Measurements from ENCODE around the gene LYST. TPM values are rescaled to one million over a fixed set of nuclear protein-coding genes. Genes with fewer than 3 reads are reported as not detected.

Gene LYST
- total and polyA plus RNA-seq, 2 donors (not counting 3 experiments of a cell fraction or from before 2014, with no cell fraction given) = 3.1 to 9.6 TPM

GRCh38 chr1:235783148-235783776 is 83.4 kb downstream of the LYST start:
- dilution Hi-C loops (cut with MboI; ENCODE audit: extremely low pct_ligation_motif_present, low sequenced_read_pairs) (no loop called here), intact Hi-C loops (cut with micrococcal nuclease) (loop anchor here (1.0 to 2.0 kb wide), 5 partner anchors 185 to 678 kb away; no protein-coding TSS in a partner anchor)
- POLR2A ChIA-PET = no interaction called here
- Histone ChIP-seq H3K4me2 (ENCODE audit: insufficient read depth, low read length) (no peak overlapping the region), H3K27me3 (ENCODE audit: control insufficient read depth in 2 of 2, insufficient read depth in 2 of 2, low read length in 2 of 2) (no peaks in the 10 kb centered on the region), H3K36me3 (ENCODE audit: control insufficient read depth in 2 of 2, extremely low read depth in 1 of 2, insufficient read depth in 2 of 2, low read length in 2 of 2) (no peaks in the 10 kb centered on the region), H3K9me1 (replicated peaks; ENCODE audit: control insufficient read depth, extremely low read depth, insufficient read depth, low read length) (no peaks in the 10 kb centered on the region), H3K9me3 (replicated peaks; ENCODE audit: control insufficient read depth, insufficient read depth, low read length) (no peaks in the 10 kb centered on the region), H3K9ac (replicated peaks; ENCODE audit: extremely low read depth, insufficient read depth, low read length) (no peak overlapping the region), H3K27ac (ENCODE audit: insufficient read depth, low read depth, low read length) (no peak overlapping the region), H3K4me3 (replicated peaks in 1 of 3; ENCODE audit: insufficient read depth in 1 of 3, low read depth in 1 of 3, low read length in 3 of 3) (no peak overlapping the region), H4K20me1 (replicated peaks; ENCODE audit: control insufficient read depth, extremely low read depth, insufficient read depth, low read length) (no peaks in the 10 kb centered on the region), H3K79me2 (ENCODE audit: control insufficient read depth, insufficient read depth, low read length) (no peaks in the 10 kb centered on the region), H3K4me1 (ENCODE audit: control insufficient read depth, extremely low read depth, insufficient read depth, low read length) (no peaks in the 10 kb centered on the region), H2AFZ (ENCODE audit: low read depth, low read length) (no peak overlapping the region)
- BruUV-seq (replicated peaks) = no TSS peak
- CTCF ChIA-PET = interaction anchor here (0.6 to 5.6 kb wide), 31 partner anchors 10 to 690 kb away, joined by 3 to 81 read pairs (median 6); partner anchors contain the start of gene B3GALNT2
- TF ChIP-seq, protein P1, sequence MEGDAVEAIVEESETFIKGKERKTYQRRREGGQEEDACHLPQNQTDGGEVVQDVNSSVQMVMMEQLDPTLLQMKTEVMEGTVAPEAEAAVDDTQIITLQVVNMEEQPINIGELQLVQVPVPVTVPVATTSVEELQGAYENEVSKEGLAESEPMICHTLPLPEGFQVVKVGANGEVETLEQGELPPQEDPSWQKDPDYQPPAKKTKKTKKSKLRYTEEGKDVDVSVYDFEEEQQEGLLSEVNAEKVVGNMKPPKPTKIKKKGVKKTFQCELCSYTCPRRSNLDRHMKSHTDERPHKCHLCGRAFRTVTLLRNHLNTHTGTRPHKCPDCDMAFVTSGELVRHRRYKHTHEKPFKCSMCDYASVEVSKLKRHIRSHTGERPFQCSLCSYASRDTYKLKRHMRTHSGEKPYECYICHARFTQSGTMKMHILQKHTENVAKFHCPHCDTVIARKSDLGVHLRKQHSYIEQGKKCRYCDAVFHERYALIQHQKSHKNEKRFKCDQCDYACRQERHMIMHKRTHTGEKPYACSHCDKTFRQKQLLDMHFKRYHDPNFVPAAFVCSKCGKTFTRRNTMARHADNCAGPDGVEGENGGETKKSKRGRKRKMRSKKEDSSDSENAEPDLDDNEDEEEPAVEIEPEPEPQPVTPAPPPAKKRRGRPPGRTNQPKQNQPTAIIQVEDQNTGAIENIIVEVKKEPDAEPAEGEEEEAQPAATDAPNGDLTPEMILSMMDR (IDR thresholded peaks at IDR 0.05; ENCODE audit: extremely low read depth in 1 of 2, insufficient read depth in 1 of 2, low read depth in 1 of 2, low read length in 2 of 2) = peak in 1 of 2 donors; percentile 13
- no peak for TF ChIP-seq EZH2 (IDR thresholded peaks at IDR 0.05; ENCODE audit: borderline replicate concordance, low read depth, low read length, severe bottlenecking)
- DNase-seq (ENCODE audit: low read depth, low spot score) (peak; percentile 52), FAIRE-seq (no peak)

DNA sequence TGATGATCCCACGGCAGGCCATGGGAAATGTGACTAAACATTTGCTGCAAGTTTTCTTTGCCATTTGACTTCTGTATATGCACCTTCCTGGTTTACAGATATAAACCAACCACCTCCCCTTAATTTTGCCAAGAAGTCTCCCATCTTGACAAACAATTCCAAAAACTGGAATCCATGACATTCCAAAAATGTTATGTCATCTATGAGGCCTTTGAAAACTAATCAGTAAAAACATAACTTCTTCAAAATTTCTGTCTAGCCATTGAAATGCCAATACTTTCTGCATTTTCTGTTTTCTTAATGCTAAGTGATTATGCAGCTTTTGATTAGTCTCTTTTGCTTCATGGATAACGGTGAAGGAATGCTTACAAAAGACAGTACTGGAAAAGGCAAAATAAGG is 84.1 kb downstream of the LYST start:
- Histone ChIP-seq H3K27me3 (ENCODE audit: control insufficient read depth in 2 of 2, insufficient read depth in 2 of 2, low read length in 2 of 2) (no peaks in the 10 kb centered on the region), H4K20me1 (replicated peaks; ENCODE audit: control insufficient read depth, extremely low read depth, insufficient read depth, low read length) (no peaks in the 10 kb centered on the region), H3K4me1 (ENCODE audit: control insufficient read depth, extremely low read depth, insufficient read depth, low read length) (no peaks in the 10 kb centered on the region), H3K4me2 (ENCODE audit: insufficient read depth, low read length) (no peak overlapping the region), H3K36me3 (ENCODE audit: control insufficient read depth in 2 of 2, extremely low read depth in 1 of 2, insufficient read depth in 2 of 2, low read length in 2 of 2) (no peaks in the 10 kb centered on the region), H3K79me2 (ENCODE audit: control insufficient read depth, insufficient read depth, low read length) (no peaks in the 10 kb centered on the region), H3K4me3 (replicated peaks in 1 of 3; ENCODE audit: insufficient read depth in 1 of 3, low read depth in 1 of 3, low read length in 3 of 3) (no peak overlapping the region), H2AFZ (ENCODE audit: low read depth, low read length) (no peak overlapping the region), H3K27ac (ENCODE audit: insufficient read depth, low read depth, low read length) (no peak overlapping the region), H3K9ac (replicated peaks; ENCODE audit: extremely low read depth, insufficient read depth, low read length) (no peak overlapping the region), H3K9me1 (replicated peaks; ENCODE audit: control insufficient read depth, extremely low read depth, insufficient read depth, low read length) (no peaks in the 10 kb centered on the region), H3K9me3 (replicated peaks; ENCODE audit: control insufficient read depth, insufficient read depth, low read length) (no peaks in the 10 kb centered on the region)
- intact Hi-C loops (cut with micrococcal nuclease) = loop anchor here (2.0 kb wide), 1 partner anchor 678 kb away; no protein-coding TSS in a partner anchor
- dilution Hi-C loops (cut with MboI; ENCODE audit: extremely low pct_ligation_motif_present, low sequenced_read_pairs) = no loop called here
- no peak for FAIRE-seq
- no peak for DNase-seq (ENCODE audit: low read depth, low spot score)
- POLR2A ChIA-PET = no interaction called here
- no TSS peak for BruUV-seq (replicated peaks)
- no peak for TF ChIP-seq MYC (IDR thresholded peaks at IDR 0.05; ENCODE audit: low read depth, low read length)
- TF ChIP-seq FOS (IDR thresholded peaks at IDR 0.05; ENCODE audit: borderline replicate concordance, insufficient read depth, low read length) = no peak
- TF ChIP-seq EZH2 (IDR thresholded peaks at IDR 0.05; ENCODE audit: borderline replicate concordance, low read depth, low read length, severe bottlenecking) = no peak
- TF ChIP-seq, protein P2, sequence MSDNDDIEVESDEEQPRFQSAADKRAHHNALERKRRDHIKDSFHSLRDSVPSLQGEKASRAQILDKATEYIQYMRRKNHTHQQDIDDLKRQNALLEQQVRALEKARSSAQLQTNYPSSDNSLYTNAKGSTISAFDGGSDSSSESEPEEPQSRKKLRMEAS (IDR thresholded peaks at IDR 0.05; ENCODE audit: insufficient read depth, insufficient read length) = no peak
- TF ChIP-seq JUN (IDR thresholded peaks at IDR 0.05; ENCODE audit: borderline replicate concordance, insufficient read depth, insufficient read length, low read depth) = no peak
- TF ChIP-seq, protein P1 (IDR thresholded peaks at IDR 0.05; ENCODE audit: extremely low read depth in 1 of 2, insufficient read depth in 1 of 2, low read depth in 1 of 2, low read length in 2 of 2) = no peak
- no peak for TF ChIP-seq POLR2AphosphoS5 (IDR thresholded peaks at IDR 0.05; ENCODE audit: insufficient read depth, low read depth, low read length)
- no peak for TF ChIP-seq POLR2A (IDR thresholded peaks at IDR 0.05; ENCODE audit: low read depth, low read length)
- TF ChIP-seq GATA2 (IDR thresholded peaks at IDR 0.05; ENCODE audit: insufficient read depth, insufficient read length, low read depth, low read length) = no peak
- CTCF ChIA-PET = interaction anchor here (0.9 to 5.6 kb wide), 17 partner anchors 9 to 268 kb away, joined by 3 to 81 read pairs (median 10); no protein-coding TSS in a partner anchor
